ENCODE data around the gene LYSMD4.

- TF ChIP-seq CTCF (conservative IDR thresholded peaks at IDR 0.05 in 1 of 2, IDR thresholded peaks at IDR 0.05 in 1 of 2; ENCODE audit: low read depth in 1 of 2, low read length in 2 of 2) (no peak), EZH2 (IDR thresholded peaks at IDR 0.05; ENCODE audit: low read length, missing control alignments) (no peak)
These were observed 20.8 kb downstream of the LYSMD4 start for GRCh38 chr15:99712415-99712814.

Measured in fibroblast of lung (primary cell).